ENCODE measurements around the gene CAMP. TPM values are rescaled to one million over a fixed set of nuclear protein-coding genes. Genes with fewer than 3 reads are reported as not detected.
"Not testable (repeated sequence)": the region's sequence is repeated elsewhere in the genome, so short reads cannot be mapped to it uniquely, and the experiment has no call there.

CAMP gene
- total RNA-seq, 3 donors from 2014 or later: not detected

DNA sequence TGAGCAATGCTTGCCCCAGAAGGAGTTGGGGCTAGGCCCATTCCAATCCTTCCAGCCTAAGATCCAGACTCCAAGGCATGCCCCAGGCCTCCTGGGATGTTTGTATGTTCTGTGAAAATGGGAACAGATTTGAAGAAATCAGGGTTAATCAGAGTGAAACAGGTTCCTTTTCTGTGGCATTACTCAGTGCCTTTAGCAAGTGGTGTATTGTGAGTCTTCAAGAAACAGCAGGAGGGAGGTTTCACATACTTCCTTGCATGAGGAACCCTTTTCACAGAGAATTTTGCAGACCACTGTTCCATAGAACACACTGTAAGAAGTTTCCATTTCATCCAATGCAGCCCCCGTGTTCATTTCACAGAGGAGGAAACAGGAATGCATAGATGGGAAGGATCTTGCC, 26.7 kb upstream of the CAMP start:
- ATAC-seq (no peak), DNase-seq (no peak)
- Mint-ChIP-seq H3K36me3 (ENCODE audit: insufficient read depth) (no peaks in the 10 kb centered on the region), H3K4me3 (no peak overlapping the region), H3K4me1 (ENCODE audit: low read depth) (no peaks in the 10 kb centered on the region), H3K9me3 (no peaks in the 10 kb centered on the region), H3K27me3 (ENCODE audit: low read depth) (no peaks in the 10 kb centered on the region)

DNA sequence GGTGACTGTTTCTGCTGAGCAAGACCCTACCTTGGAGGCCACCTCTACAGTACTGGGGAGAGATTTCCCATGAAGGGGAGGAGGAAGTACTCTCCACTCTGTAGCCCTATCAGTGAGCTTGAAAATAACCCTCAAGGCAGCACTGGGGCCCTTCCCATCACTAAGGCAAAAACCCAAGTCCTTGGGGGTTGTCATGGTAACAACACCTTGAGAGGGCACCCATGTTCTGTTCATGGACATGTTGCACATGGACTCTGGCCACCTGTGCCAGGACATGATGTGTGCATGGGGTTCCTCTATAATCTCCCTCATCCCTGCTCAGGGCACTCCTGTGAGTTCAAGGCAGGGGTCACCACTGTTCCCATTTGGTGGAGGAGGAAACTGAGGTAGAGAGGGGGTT, 24.2 kb upstream of the CAMP start:
- no peaks in the 10 kb centered on the region for H3K9me3 Mint-ChIP-seq
- no peaks in the 10 kb centered on the region for H3K27me3 Mint-ChIP-seq (ENCODE audit: low read depth)
- DNase-seq (no peak), ATAC-seq (no peak)
- no peaks in the 10 kb centered on the region for H3K36me3 Mint-ChIP-seq (ENCODE audit: insufficient read depth)
- no peak overlapping the region for H3K4me3 Mint-ChIP-seq
- no peaks in the 10 kb centered on the region for H3K4me1 Mint-ChIP-seq (ENCODE audit: low read depth)

DNA sequence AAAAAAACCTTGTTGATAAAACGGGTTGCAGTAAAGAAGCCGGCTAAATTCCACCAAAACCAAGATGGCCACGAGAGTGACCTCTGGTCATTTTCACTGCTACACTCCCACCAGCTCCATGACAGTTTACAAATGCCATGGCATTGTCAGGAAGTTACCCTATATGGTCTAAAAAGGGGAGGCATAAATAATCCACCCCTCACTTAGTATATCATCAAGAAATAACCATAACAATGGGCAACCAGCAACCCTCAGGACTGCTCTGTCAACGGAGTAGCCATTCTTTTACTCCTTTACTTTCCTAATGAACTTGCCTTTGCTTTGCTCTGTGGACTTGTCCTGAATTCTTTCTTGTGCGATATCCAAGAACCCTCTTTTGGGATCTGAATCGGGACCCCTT, 20.7 kb upstream of the CAMP start:
- Mint-ChIP-seq H3K9me3 (no peaks in the 10 kb centered on the region), H3K36me3 (ENCODE audit: insufficient read depth) (no peaks in the 10 kb centered on the region), H3K4me3 (no peak overlapping the region), H3K27me3 (ENCODE audit: low read depth) (no peaks in the 10 kb centered on the region), H3K4me1 (ENCODE audit: low read depth) (no peaks in the 10 kb centered on the region)
- DNase-seq: no peak
- ATAC-seq: no peak

DNA sequence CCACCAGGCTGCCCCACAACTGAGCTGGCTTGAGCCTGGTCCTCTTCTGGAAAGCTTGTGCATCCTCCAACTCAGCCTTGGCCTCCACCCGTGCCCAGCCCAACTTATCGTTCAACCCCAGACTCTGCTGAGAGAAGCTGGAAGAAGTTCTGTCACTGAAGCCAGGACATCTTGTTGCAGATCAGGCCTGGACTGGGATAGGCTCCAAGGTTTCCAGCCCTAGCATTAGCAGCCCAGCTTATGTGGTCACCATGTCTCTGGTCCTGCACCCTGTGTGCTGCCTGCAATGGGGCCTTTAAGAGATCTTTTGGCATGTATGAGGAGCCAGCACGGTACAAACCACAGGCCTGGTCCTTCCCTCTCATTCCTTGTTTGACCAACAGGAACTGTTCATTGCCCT, 15.2 kb upstream of the CAMP start:
- no peak overlapping the region for H3K4me3 Mint-ChIP-seq
- H3K27me3 Mint-ChIP-seq (ENCODE audit: low read depth): no peaks in the 10 kb centered on the region
- no peaks in the 10 kb centered on the region for H3K9me3 Mint-ChIP-seq
- ATAC-seq (no peak), DNase-seq (no peak)
- no peaks in the 10 kb centered on the region for H3K4me1 Mint-ChIP-seq (ENCODE audit: low read depth)
- no peaks in the 10 kb centered on the region for H3K36me3 Mint-ChIP-seq (ENCODE audit: insufficient read depth)

DNA sequence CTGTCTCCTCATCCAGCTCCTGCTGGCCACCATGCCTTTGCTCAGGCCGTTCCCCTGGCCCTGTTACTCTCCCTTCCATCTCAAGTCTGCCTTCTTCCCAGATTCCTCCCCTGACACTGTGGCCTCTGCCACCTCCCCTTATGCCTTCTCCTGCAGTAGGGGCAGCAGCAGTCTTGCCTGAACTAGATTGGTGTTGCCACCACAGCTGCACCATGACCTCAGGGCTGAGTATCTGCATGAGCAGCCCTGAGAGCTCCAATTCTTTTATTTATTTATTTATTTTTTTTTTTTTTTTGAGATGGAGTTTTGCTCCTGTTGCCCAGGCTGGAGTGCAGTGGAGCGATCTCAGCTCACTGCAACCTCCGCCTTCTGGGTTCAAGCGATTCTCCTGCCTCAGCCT, 13.8 kb upstream of the CAMP start:
- Mint-ChIP-seq H3K4me3 (no peak overlapping the region), H3K36me3 (ENCODE audit: insufficient read depth) (no peaks in the 10 kb centered on the region), H3K4me1 (ENCODE audit: low read depth) (no peaks in the 10 kb centered on the region), H3K9me3 (no peaks in the 10 kb centered on the region), H3K27me3 (ENCODE audit: low read depth) (no peaks in the 10 kb centered on the region)
- DNase-seq: no peak
- ATAC-seq: no peak

DNA sequence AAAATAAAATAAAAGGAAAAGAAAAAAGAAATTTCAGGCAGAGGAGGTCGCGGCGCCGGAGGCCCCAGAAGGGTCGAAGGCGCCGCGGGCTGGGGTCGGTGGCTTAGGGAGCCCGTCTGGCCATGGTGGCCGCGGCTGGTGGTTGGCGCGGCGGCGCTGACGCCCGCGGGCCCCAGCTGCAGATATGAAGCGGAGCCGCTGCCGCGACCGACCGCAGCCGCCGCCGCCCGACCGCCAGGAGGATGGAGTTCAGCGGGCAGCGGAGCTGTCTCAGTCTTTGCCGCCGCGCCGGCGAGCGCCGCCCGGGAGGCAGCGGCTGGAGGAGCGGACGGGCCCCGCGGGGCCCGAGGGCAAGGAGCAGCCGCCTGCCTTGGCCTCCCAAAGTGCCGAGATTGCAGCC, 12.8 kb upstream of the CAMP start:
- not testable (repeated sequence) for H3K4me3 Mint-ChIP-seq; H3K36me3 Mint-ChIP-seq (ENCODE audit: insufficient read depth); DNase-seq; ATAC-seq; H3K4me1 Mint-ChIP-seq (ENCODE audit: low read depth); H3K9me3 Mint-ChIP-seq; H3K27me3 Mint-ChIP-seq (ENCODE audit: low read depth)

DNA sequence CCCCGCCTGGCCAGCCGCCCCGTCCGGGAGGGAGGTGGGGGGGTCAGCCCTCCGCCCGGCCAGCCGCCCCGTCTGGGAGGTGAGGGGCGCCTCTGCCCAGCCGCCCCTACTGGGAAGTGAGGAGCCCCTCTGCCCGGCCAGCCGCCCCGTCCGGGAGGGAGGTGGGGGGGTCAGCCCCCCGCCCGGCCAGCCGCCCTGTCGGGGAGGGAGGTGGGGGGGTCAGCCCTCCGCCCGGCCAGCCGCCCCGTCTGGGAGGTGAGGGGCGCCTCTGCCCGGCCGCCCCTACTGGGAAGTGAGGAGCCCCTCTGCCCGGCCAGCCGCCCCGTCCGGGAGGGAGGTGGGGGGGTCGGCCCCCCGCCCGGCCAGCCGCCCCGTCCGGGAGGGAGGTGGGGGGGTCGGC, 11.5 kb upstream of the CAMP start:
- not testable (repeated sequence) for H3K9me3 Mint-ChIP-seq; ATAC-seq; DNase-seq; H3K27me3 Mint-ChIP-seq (ENCODE audit: low read depth); H3K36me3 Mint-ChIP-seq (ENCODE audit: insufficient read depth); H3K4me1 Mint-ChIP-seq (ENCODE audit: low read depth); H3K4me3 Mint-ChIP-seq

DNA sequence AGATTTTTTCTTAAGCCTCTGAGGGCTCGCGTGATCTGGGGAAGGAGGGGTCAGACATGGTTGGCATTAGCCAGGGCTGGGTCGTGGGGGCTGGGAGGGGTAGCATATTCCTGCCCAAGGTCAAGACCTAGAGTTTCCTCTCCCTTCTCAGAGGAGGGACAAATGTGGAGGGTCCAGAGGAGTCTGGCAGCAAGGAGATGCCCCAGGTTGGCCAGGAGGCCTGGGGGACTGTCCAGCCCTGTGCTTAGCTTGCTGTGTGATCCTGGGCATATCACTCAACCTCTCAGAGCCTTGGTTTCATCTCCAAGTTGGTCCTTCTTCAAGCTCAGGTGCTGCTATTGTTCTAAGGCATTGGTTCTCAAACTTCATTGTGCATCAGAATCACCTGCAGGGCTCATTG, 9.1 kb upstream of the CAMP start:
- no peak overlapping the region for H3K4me3 Mint-ChIP-seq
- ATAC-seq: no peak

DNA sequence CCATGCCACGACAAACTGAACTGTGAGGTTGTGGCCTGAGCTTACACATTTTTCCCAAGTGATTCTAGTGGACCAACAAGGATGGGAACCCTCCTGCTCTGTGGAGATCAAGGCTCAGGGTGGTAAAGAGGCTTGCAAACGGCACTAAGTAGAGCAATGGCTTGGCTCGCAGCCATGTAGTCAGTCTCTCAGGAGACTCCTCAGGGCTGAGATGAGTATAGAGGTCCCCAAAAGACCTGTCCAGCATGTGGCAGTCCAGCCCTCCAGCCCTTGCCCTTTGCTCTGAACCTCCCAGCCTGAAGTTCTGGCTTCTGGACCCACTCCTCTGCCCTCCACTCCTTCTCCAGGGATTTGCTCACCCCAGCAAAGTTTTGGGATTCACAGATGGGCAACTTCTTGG, 8.3 kb upstream of the CAMP start:
- ATAC-seq (no peak), DNase-seq (no peak)
- no peaks in the 10 kb centered on the region for H3K36me3 Mint-ChIP-seq (ENCODE audit: insufficient read depth)
- H3K4me1 Mint-ChIP-seq (ENCODE audit: low read depth): no peaks in the 10 kb centered on the region
- no peaks in the 10 kb centered on the region for H3K9me3 Mint-ChIP-seq
- H3K27me3 Mint-ChIP-seq (ENCODE audit: low read depth): no peaks in the 10 kb centered on the region
- H3K4me3 Mint-ChIP-seq: no peak overlapping the region

More for the DNA sequence above, 9.1 kb upstream of the CAMP start:
- H3K4me1 Mint-ChIP-seq (ENCODE audit: low read depth): no peaks in the 10 kb centered on the region
- H3K36me3 Mint-ChIP-seq (ENCODE audit: insufficient read depth): no peaks in the 10 kb centered on the region
- no peaks in the 10 kb centered on the region for H3K27me3 Mint-ChIP-seq (ENCODE audit: low read depth)
- no peaks in the 10 kb centered on the region for H3K9me3 Mint-ChIP-seq
- DNase-seq: no peak

DNA sequence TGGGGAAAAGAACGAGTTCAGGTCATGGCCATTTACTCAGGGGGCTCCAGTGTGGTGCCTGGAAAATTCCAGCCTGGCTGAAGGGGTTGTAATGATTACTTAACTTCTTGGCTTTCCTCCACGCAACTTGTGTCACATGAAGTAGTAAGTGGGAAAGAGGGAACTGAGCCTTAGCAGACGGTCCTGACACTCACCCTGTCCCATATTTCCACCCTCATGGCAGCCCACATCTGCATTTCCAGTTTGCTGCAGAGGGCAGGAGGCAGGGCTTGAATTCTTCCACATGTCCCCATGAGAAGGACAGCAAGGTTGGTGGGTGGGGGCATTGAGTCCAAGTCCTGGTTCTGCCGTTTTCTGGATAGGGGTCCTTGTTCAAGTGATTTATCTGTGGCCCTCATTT, 7.8 kb upstream of the CAMP start:
- no peak for DNase-seq
- Mint-ChIP-seq H3K9me3 (no peaks in the 10 kb centered on the region), H3K4me1 (ENCODE audit: low read depth) (no peaks in the 10 kb centered on the region), H3K36me3 (ENCODE audit: insufficient read depth) (no peaks in the 10 kb centered on the region), H3K27me3 (ENCODE audit: low read depth) (no peaks in the 10 kb centered on the region), H3K4me3 (no peak overlapping the region)
- ATAC-seq: no peak

DNA sequence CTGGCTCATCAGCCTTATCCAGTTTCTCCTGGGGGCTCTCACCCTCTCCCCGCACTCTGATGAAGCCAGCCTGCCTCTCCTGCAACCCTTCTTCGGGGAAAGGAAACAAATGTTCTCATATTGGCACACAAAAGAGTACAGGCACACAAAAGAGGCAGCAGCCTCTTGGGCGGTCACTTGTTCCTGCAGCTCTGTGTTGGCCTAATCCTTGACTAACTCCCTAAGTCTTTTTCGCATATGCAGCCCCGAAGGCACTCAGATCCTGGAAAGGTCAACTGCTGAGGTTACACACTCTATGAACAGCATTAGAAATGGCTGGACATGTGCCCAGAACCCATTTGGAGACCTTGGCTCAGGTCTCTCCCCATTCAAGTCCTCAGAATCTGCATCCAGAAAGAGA, 7.4 kb upstream of the CAMP start:
- H3K36me3 Mint-ChIP-seq (ENCODE audit: insufficient read depth): no peaks in the 10 kb centered on the region
- H3K4me3 Mint-ChIP-seq: no peak overlapping the region
- no peaks in the 10 kb centered on the region for H3K27me3 Mint-ChIP-seq (ENCODE audit: low read depth)
- DNase-seq: no peak
- ATAC-seq: no peak
- no peaks in the 10 kb centered on the region for H3K4me1 Mint-ChIP-seq (ENCODE audit: low read depth)
- H3K9me3 Mint-ChIP-seq: no peaks in the 10 kb centered on the region

DNA sequence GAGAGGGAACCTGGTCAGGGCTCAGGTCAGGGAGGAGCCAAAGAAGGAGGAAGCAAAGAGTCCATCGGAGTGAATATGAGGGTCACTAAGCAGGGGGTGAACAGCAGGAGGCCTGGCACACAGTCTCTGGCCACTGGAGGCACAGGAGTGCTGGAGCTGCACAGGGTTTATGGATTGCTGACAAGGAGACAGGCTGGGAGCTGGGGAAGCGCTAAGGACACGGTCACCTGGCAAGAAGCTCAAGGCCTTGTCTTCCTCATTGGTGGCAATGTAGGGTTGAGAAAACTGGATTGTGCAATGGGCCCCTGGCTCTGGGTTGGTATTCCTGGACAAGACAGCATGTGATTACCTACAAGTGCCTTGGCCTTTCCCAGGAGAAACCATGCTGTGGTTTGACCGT, 5.8 kb upstream of the CAMP start:
- H3K27me3 Mint-ChIP-seq (ENCODE audit: low read depth): no peaks in the 10 kb centered on the region
- no peak overlapping the region for H3K4me3 Mint-ChIP-seq
- DNase-seq: no peak
- H3K36me3 Mint-ChIP-seq (ENCODE audit: insufficient read depth): no peaks in the 10 kb centered on the region
- H3K4me1 Mint-ChIP-seq (ENCODE audit: low read depth): no peaks in the 10 kb centered on the region
- ATAC-seq: no peak
- H3K9me3 Mint-ChIP-seq: no peaks in the 10 kb centered on the region

DNA sequence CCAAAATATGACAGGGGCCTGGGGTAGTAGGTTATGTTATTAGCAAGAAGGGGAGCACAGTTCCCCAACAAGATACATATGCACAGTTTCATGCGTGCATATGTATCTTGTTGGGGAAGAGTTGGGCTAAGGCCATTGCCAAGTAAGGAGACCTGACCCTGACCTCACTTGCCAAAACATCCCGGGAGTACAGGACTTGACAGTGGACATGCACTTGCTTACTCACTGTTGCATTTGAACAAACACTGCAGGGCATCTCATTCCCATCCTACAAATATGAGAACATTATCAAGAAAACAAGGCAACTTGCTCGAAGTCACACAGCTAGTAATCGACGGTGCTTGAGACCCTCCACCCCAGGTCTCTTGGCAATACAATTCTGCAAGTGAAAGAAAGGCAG, 4.8 kb upstream of the CAMP start:
- no peaks in the 10 kb centered on the region for H3K4me1 Mint-ChIP-seq (ENCODE audit: low read depth)
- H3K4me3 Mint-ChIP-seq: no peak overlapping the region
- DNase-seq: no peak
- no peaks in the 10 kb centered on the region for H3K36me3 Mint-ChIP-seq (ENCODE audit: insufficient read depth)
- H3K27me3 Mint-ChIP-seq (ENCODE audit: low read depth): no peaks in the 10 kb centered on the region
- H3K9me3 Mint-ChIP-seq: no peaks in the 10 kb centered on the region
- ATAC-seq: no peak

DNA sequence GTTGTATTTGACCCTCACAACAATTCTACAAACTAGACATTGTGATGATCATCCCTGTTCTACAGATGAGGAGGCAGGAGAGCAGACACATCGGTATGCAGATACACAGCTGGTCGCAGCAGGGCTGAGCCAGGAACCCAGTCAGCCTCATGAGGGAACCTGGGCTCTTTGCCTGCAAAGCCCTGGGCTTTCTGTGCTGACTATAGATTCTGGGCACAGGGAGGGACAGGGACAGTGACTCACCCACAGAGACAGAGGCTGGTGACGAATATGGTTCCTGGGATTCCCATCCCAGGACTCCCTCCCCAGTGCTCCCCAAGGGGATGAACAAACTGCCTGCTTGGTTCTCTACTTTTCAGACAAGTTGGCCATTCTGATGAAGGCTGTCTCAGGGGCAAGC, 3.8 kb upstream of the CAMP start:
- Mint-ChIP-seq H3K36me3 (ENCODE audit: insufficient read depth) (no peaks in the 10 kb centered on the region), H3K4me1 (ENCODE audit: low read depth) (no peaks in the 10 kb centered on the region), H3K4me3 (no peak overlapping the region), H3K27me3 (ENCODE audit: low read depth) (no peaks in the 10 kb centered on the region), H3K9me3 (no peaks in the 10 kb centered on the region)
- DNase-seq (no peak), ATAC-seq (no peak)

DNA sequence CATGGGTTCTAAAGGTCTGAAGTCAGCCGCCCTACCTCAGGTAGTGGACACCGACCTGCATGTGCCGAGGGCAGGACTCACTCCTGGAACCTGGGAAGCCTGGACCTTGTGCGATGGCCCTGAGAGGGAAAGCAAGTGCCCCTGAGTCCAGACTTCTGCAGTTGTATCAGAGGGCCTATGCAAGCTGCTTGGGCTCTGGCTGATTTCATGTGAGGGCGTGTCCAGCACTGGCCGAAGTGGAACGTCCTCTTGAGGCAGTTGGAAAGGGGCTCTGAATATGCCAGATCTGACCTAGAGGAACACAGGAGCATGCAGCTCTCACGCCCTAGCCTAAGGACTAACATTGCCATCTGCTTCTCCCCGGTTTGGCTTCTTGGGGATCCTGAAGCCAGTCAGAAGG, 2.5 kb upstream of the CAMP start:
- Mint-ChIP-seq H3K27me3 (ENCODE audit: low read depth) (no peaks in the 10 kb centered on the region), H3K9me3 (no peaks in the 10 kb centered on the region), H3K4me3 (no peak overlapping the region), H3K36me3 (ENCODE audit: insufficient read depth) (no peaks in the 10 kb centered on the region), H3K4me1 (ENCODE audit: low read depth) (no peaks in the 10 kb centered on the region)
- DNase-seq: no peak
- no peak for ATAC-seq

DNA sequence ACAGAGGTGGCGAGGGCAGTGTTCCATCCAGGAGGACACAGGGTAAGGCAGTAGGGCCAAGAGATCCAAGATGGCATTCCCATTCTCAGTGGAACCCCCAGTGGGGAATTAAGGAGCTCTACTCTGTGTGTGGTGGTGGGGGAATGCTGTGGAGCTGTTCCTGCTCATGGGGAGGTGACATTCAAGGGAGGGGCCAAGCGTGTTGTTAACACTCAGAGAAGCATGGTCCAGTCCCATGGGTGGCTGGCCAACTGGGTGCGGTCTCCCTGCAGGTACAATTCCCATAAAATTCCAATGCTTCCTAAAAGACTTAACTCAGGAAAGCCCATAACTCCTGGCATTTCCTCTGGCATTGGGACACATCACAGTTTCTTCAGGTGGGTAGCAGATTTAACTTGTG, 2.3 kb downstream of the CAMP start:
- no peaks in the 10 kb centered on the region for H3K9me3 Mint-ChIP-seq

More for the DNA sequence above, 2.3 kb downstream of the CAMP start:
- ATAC-seq: no peak
- Mint-ChIP-seq H3K4me1 (ENCODE audit: low read depth) (peaks cover 4% of the 10 kb centered on the region), H3K36me3 (ENCODE audit: insufficient read depth) (no peaks in the 10 kb centered on the region), H3K27me3 (ENCODE audit: low read depth) (no peaks in the 10 kb centered on the region), H3K4me3 (no peak overlapping the region)
- no peak for DNase-seq

Data from activated T-cell treated with anti-CD3 and anti-CD28 coated beads, Interleukin-2, amount 50 U/mL, for 4 hours (primary cell).